GM18502 (cell line): ENCODE data around the gene RDM1.

Source experiments
- ATAC-seq: cut with Tn5 transposase; IDR thresholded peaks from one replicate; pipeline ENCODE4 v1.9.1; 2021; ENCODE audit warnings: mild to moderate bottlenecking; ENCODE audit not compliant: unreplicated experiment, poor library complexity

The RDM1 gene

DNA sequence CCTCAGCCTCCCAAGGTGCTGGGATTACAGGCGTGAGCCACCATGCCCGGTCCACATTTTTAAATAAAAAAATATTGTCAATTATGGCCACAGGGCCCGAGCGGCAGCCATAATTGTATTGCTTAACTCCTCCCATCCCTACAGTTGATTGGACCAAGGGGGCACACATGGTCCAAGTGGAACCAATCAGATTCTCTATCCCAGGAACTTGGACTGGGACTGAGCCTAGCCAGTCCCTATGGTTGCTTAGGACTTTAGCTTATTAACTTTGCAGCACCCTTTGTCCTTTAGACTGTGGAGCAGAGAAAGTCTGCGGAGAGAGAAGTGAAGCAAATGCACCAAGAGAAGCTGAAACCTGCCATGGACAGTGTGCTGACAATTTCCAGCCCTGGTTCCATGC, 5.5 kb upstream of the RDM1 start:
- ATAC-seq = no peak

DNA sequence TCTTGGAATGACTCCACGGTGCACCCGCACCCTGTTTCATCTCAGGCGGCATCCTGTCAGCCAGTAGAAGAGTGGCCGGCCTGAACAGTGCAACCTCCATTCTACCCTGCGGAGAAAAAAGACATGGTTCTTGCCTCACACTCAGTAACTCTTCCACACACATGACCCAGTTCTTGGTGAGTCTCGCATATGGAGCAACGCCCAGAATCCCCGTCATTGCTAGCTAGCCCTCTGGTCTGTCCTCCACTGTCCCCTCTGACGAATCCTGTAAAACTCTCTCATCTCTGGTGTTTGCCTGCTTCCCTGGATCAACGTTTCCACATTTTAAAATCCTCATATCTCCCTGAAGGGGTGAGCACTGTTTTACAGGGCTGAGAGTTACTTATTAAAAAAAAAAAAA, 4.2 kb upstream of the RDM1 start:
- no peak for ATAC-seq

DNA sequence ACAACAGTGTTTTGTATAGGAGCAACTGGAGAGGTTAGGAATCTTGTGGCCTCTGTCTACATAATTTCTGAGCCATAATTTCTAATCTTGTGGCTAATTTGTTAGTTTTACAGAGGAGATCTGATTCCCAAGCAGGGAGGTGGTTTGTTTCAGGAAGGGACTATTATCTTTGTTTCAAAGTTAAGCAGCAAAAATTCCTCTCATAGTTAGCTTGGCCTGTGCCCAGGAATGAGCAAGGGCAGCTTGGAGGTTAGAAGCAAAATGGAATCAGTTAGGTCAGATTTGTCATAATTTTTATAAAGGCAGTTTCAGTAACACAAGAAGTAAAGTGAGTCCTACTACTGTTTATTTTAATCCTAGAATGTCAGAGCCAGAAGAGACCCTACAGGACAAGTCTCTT, 2.0 kb upstream of the RDM1 start:
- ATAC-seq = no peak

DNA sequence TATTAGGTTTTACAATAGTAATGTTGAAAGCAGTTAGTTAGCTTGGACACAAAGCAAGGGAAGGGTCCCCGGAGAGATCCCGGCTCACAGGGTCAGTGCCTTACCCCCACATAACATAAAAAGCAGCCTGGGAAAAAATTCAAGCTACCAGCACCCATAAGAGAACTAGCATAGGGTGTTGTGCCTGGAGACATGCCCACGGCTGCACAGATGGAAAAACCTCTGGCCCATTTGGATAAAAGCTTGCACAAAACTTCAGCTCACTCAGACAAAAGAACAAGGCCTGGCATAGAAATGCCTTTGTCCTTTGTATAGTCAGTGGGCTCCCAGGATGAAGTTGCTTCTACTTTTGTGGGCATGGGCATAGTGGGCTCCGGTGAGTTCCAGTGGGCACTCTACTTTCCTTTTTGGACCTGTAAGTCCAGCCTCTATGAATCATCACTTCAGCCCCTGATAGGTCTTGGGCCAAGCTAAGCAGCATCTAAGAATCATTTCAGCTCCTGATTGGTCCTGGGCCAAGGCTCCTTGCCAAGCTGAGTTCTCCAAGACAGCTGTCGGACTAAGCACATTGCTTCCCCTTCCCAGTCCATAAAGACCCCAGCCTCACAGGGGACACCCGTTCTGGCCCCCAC, 1.3 kb upstream of the RDM1 start:
- ATAC-seq = no peak

DNA sequence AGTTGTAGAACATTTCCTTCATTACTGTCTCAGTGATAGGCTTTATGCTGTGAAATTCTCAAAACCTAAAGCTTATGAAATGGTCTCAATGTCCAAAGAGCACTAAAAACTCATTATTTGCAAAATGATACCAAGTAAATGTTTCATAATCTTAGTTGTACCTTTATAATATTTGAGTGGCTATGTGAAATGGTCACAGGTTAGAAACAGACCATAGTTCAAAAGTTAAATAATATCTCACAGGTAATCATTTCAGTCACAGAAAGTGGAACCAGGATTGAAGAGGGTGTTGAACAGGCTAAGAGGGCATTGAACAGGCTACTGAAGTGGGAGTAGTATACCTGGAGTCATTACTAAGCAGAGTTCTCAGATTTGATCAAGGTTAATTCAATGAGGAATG, 2.9 kb downstream of the RDM1 start:
- ATAC-seq = no peak

DNA sequence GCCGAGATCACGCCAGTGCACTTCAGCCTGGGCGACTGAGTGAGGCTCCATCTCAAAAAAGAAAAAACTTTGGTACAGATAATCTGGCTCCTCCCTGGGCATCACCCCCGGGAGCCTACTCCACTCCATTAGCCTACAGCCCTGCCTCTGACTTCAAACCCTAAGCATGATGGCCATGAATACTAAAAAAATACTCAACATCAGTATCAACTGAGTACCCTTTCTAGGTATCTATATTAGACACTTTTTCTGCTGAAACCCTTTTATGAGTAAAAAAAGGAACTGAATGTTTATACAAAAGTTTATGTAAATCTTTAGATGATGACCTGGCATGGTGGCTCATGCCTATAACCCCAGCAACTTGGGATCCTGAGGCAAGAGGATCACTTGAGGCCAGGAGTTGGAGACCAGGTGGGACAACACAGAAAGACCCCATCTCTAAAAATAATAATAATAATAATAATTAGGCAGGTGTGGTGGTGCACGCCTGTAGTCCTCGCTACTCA, 6.9 kb downstream of the RDM1 start:
- no peak for ATAC-seq

DNA sequence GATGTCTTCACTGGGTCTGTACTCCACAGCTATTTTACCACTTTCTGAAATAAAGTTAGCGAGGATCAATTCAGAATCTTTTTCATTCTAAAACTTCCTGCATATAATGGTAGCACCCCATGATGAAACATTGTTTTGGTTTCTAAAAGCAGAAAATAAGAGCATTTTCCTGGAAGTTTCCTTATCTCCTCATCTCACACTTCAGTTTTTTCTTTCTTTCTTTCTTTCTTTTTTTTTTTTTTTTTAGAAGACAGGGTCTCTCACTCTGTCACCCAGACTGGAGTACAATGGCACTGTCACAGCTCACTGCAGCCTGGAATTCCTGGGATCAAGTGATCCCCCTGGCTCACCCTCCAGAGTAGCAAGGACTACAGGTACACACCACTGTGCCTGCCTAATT, 10.3 kb downstream of the RDM1 start:
- no peak for ATAC-seq

DNA sequence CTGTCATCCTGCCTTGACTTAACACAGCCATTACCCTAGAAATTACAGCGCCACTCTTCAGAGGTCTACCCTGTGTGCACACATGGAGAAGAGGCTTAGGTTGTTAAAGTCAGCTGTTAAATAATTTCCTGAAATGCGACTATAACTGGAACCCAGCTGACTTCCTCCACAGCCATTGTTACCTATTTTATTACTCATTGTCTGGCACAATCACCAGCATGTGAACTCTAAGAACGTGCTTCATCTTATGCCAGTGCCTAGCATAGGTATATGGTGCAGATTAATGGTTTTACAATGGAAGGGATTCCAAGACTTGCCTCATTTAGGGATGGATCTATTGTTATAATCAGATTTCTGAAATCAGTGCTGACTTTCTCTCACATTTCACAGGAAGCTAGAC, 11.9 kb downstream of the RDM1 start:
- ATAC-seq = no peak

DNA sequence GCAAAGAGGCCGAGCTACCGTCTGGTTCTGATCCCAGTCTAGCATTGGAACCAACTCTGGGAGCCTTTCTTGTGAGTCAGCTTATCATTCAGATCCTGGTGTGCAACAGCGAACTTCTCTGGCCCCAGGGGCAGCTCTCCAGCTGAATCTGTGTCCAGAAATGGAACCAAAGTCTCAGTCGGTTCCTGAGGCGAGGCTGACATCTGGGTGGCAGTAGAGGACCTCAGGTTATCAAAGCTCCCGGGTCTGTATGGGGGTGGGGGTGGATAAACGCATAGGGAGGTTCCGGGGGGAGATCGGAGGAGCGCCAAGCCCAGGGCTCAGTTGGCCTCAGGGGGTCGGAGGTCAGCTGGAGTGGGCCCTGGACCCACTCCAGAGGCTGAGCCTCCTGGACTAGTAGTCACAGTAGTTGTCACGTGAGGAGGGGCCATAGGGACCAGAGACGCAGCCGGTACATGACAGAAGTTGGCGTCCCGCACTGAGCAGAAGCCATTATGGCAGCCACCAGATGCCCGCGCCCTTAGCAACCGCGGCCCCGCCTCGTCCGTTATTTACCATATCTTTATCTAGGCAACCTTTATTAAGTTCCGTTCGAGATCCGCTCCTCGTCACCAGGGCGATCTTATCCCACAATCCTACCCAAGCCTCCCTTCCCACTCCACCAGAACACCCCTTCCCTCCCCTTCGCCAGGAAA, 12.9 kb downstream of the RDM1 start:
- no peak for ATAC-seq

DNA sequence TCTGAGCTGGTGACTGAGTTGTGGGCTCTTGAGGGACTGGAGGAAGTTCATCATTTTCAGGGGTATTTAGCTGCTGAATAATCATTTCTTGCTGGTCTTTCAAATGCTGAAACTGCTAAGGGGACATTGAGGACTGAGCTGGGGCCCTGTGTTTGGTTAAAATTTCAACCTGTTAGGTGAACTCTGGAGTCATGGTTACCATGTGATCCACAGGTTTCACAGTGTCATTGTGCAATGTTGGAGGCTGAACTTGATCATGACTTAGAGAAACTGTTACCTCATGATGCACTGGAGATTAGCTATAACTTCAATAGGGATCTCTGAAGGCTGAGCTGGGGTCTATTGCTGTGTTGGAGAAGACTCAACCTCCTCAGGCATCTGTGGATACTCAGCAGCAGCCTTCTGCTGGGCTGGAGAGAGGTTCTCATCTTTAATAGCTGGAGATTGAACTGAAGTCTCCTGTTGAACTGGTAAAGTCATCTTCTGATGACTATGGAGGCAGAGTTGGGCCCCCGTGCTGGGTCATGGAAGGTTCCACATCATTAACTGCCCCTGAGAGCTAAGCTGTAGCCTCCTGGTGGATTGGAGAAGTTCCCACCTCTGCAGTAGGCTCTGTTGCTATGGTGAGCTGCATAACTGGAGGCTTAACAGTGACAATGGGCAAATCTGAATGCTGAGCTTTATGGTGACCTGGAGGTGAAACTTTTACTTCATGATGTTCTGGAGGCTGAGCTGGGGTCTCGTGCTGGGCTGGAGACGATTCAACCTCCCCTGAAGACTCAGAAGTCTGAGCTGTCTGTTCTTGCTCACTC, 15.2 kb downstream of the RDM1 start:
- no peak for ATAC-seq

DNA sequence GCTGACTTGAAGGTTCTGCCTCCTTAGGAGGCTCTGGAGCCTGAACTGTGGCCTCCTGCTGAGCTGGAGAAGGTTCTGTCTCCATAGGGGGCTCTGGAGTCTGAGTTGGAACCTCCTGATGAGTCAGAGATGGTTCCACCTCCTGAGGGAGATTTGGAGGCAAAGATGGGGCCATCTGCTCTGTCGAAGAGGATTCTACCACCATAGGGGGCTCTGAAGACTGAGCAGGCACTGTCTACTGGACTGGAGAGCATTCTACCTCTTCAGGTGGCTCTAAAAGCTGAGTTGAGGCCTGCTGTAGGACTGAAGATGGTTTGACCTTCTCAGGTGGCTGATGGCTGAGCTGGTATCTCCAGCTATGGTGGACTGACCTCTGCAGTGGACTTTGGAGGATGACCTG, 16.2 kb downstream of the RDM1 start:
- no peak for ATAC-seq

DNA sequence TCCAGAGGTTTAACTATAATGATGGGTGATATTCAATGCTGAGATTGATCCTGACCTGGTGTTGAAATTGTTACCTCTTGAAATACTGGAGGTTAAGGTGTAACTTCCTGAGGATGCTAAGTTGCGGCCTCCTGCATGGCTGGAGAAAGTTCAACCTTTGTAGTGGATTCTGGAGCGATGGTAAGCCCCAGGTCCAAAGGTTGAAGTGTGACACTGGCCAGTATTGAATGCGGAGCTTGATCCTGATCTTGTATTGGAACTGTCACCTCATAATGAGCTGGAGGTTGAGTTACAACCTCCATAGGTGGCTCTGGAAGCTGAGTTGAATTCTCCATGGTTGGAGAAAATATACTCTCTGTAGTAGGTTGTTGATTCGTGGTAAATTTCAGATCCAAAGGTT, 17.0 kb downstream of the RDM1 start:
- ATAC-seq = no peak

DNA sequence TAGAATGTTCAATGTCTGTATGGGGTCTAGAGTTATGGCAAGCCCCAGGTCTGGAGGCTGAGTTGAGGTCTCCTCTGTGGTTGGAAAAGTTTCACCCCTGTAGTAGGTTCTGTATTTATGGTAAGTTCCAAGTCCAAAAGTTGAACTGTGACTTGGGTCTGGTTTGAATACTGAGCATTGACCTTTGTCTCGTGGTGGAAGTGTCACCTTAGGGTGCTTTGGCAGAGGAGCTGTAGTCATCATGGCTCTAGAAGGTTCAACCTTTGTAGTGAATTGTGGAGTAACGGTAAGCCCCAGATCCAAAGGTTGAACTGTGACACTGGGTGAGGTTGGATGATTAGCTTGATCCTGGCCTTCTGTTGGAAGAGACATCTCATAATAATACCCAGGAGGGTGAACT, 17.6 kb downstream of the RDM1 start:
- no peak for ATAC-seq

DNA sequence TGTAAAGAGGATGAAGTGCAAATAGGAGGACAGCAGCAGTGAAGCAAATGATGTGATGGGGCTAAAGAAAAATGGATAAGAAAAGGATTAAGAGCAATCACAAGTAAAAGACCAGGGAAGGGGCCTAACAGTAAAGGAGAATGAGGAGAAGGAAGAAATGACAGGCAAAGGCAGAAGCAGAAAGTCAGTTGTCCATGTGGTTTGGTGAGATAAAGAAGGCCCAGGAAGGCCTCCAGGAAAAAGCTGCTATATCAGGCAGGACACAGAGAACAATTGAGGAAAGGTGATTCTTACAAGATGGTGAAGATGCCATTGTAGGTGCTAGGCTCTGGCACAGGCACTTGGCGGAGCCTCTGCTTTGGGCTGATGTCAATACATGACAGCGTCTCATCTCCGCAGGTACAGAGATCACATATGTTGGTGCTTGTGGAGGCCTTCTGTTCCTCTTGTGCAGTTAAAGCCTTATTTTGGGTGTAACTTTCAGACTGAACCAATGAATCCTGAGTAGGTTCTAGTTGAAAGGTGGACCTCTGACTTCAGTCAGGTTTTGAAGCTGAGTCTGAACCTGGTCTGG, 18.1 kb downstream of the RDM1 start:
- ATAC-seq = no peak

DNA sequence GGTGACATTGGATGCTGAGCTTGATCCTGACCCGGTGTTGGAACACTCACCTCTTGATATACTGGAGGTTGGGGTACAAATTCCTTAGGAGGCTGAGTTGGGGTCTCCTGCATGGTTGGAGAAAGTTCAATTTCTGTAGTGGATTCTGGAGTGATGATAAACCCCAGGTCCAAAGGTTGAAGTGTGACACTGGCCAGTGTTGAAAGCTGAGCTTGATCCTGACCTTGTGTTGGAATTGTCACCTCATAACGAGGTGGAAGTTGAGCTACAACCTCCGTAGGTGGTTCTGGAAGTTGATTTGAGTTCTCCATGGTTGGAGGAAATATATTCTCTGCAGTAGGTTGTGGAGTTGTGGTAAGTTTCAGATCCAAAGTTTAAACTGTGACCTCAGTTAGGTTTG, 21.2 kb downstream of the RDM1 start:
- no peak for ATAC-seq

DNA sequence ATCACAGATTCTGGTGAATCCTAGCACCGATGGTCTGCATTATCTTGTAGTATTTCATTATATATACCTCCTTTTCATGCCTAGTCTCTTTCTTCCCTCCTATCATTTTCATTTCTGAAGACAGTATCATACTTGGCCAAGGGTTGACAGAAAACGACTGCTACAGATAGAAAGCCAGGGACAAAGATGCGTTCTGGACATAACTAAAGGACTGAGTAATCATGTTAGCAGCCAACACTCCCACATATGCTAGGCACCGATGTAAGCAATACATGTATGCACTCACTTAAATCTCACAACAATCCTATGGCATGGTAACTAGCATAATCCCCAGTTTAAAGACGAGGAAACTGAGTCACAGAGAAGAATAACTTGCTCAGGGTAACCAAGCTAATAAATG, 22.9 kb downstream of the RDM1 start:
- ATAC-seq = no peak

DNA sequence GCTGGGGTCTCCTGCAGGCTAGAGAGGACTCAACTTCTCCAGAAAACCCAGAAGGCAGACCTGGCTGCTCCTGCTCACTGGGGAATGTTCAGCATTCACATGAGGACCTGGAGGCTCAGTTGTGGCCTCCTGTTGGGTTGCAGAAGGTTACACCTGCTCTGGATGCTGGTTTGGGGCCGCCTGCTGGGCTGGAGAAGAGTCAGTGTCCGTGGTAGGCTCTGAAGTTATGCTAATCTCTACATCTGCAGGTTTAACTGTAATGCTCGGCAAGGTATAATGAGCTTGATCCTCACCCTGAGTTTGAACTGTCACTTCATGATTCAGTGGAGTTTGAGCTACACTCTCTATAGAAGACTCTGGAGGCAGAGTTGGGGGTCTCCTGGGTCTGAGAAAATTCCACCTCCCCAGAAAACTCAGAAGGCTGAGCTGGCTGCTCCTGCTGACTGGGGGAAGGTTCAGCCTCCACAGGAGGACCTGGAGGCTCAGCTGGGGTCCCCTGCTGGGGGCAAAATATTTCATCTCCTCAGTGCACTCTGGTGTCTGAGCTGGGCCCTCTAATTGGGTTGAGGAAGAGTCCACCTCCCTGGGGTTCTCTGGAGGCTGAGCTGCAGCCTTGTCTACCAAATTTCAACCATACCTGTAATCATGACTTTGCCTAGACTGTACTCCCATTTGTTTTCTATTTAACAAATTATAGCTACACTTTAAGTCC, 23.5 kb downstream of the RDM1 start:
- no peak for ATAC-seq

DNA sequence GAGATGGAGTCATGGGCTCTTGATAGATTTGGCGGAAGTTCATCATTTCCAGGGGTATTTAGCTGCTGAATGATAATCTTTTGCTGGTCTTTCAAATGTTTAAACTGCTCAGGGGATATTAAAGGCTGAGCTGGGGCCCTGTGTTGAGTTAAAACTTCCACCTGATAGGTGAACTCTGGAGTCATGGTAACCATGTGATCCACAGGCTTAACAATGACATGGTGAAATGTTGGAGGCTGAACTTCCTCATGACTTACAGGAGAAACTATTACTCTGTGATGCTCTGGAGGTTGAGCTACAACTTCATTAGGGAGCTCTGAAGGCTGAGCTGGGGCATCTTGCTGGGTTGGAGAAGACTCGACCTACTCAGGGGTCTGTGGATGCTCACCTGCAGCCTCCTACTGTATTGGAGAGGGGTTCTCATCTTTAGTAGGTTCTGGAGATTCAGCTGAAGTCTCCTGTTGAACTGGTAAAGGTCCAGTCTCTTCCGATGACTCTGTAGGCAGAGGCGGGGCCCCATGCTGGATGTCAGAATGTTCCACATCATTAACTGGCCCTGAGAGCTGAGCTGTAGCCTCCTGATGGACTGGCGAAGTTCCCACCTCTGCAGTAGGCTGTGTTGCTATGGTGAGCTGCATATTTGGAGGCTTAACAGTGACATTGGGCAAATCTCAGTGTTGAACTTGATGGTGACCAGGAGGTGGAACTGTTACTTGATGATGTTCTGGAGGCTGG, 24.2 kb downstream of the RDM1 start:
- ATAC-seq = no peak

DNA sequence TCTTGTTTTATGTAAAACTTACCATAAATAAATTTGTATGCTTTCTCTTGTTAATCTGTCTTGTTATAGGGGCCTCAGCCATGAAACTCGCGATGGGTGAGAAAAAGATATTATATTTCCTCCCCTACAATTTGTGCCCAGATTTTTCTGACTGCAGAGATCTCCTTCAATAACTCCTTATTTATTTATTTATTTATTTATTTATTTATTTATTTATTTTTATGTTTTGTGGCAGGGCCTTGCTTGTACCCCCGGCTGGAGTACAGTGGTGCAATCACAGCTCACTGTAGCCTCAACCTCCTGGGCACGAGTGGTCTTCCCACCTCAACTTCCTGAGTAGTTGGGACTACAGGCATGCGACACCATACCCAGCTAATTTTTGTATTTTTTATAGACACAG, 27.1 kb downstream of the RDM1 start:
- no peak for ATAC-seq

DNA sequence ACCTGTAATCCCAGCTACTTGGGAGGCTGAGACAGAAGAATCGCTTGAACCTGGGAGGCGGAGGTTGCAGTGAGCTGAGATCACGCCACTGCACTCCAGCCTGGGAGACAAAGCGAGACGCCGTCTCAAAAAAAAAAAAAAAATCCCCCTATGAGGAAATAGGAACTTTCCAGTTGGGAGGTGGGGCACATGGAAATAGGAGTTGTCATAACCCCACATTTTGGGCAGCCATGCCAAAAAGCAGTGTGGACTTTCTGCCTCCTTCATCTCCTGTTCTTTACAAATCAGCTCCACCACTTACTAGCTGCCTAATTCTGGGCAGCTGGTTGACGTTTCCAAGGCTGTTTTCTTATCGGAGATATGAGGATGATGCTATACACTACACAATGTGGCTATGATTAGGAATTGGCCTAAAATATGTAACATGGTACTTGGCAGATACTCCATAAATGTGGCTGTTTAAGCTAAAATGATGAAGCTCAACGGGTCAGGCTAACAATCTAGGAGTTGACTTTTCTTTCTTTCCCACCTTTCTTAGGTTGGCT, 28.9 kb downstream of the RDM1 start:
- no peak for ATAC-seq
